ENCODE results near the gene FAM200B. TPM values are rescaled to one million over a fixed set of nuclear protein-coding genes. Genes with fewer than 3 reads are reported as not detected.
A peak's percentile ranks its signal among the peaks of the same experiment; 100 is the strongest.

The FAM200B gene
- total RNA-seq, 1 experiment from 2014 or later: 29.0 TPM

DNA sequence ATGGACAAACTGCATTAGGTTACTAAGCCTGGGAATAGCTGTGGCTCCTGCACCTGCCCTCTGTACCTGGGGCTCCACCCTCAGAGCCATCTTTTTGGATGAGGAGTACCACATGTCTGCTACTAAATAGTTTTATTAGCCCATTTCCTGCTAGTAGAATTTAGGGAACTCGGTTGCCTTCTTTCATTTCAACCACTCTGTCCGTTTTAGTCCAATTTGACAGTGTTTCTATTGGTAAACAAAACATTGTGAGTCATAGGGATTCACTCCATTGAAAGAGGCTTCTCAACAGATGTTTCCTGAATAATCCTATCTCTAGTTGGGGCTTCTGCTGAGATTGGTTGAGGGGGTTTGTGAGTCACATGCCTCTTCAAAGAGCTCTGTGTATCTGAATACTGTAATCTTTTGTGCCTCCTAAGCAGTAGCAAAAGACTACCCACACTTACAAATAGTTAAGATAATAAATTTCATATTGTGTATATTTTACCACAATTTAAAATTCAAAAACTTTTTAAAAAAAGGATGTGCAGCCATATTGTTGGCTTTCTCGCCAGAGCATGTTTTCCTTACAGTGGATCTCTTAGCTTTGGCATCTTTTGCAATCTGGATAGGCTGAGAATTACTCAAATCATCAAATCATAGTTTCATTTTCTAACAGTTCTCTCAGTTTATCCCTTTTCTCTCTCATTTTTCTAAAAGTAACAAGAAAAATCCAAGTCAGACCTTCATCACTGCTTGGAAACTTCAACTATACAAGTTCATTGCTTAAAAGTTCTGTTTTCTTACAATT, 9.9 kb downstream of the FAM200B start:
- CTCF ChIA-PET: no interaction called here
- Histone ChIP-seq H3K4me3 (ENCODE audit: low read depth, low read length, poor library complexity, severe bottlenecking) (no peak overlapping the region), H3K27ac (ENCODE audit: low read depth, low read length, poor library complexity, severe bottlenecking) (peak overlapping the region; percentile 64), H3K4me1 (ENCODE audit: insufficient read depth, low read length, poor library complexity, severe bottlenecking) (peaks cover 34% of the 10 kb centered on the region), H3K27me3 (replicated peaks; ENCODE audit: insufficient read depth, low read depth, low read length, poor library complexity) (no peaks in the 10 kb centered on the region), H3K36me3 (ENCODE audit: insufficient read depth, low read length, poor library complexity, severe bottlenecking) (peaks cover 12% of the 10 kb centered on the region), H3K9me3 (ENCODE audit: low read depth, low read length, poor library complexity, severe bottlenecking) (peaks cover 5% of the 10 kb centered on the region)
- TF ChIP-seq, protein P1, sequence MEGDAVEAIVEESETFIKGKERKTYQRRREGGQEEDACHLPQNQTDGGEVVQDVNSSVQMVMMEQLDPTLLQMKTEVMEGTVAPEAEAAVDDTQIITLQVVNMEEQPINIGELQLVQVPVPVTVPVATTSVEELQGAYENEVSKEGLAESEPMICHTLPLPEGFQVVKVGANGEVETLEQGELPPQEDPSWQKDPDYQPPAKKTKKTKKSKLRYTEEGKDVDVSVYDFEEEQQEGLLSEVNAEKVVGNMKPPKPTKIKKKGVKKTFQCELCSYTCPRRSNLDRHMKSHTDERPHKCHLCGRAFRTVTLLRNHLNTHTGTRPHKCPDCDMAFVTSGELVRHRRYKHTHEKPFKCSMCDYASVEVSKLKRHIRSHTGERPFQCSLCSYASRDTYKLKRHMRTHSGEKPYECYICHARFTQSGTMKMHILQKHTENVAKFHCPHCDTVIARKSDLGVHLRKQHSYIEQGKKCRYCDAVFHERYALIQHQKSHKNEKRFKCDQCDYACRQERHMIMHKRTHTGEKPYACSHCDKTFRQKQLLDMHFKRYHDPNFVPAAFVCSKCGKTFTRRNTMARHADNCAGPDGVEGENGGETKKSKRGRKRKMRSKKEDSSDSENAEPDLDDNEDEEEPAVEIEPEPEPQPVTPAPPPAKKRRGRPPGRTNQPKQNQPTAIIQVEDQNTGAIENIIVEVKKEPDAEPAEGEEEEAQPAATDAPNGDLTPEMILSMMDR (conservative IDR thresholded peaks at IDR 0.05; ENCODE audit: low read depth, low read length): no peak
- TF ChIP-seq EZH2 (IDR thresholded peaks at IDR 0.05; ENCODE audit: borderline replicate concordance, low read depth, low read length, poor library complexity, severe bottlenecking): no peak
- TSS peak; percentile 13 for BruUV-seq (replicated peaks)
- intact Hi-C loops (cut with micrococcal nuclease; ENCODE audit: unreplicated experiment): no loop called here
- POLR2A ChIA-PET (ENCODE audit: low non-redundant PET): no interaction called here
- DNase-seq (ENCODE audit: low spot score): peak; percentile 86

DNA sequence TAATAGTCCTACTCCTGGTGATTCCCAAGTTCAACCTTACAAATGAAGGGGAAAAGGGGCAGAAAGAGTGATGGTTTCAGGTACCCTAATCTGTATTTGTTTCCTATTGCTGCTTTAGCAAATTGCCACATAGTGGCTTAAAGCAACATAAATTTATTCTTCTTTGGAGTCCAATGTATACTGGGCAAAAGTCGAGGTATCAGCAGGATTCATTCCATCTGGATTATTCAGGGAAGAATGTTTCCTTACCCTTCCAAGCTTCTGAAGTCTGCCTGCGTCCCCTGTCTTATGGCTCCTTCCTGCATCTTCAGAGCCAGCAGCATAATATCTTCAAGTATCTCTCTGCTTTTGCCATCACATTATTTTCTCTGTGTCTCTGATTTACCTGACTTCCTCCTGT, 11.0 kb downstream of the FAM200B start:
- H3K4me3 ChIP-seq (ENCODE audit: low read depth, low read length, poor library complexity, severe bottlenecking): no peak overlapping the region
- BruUV-seq (replicated peaks): no TSS peak
- CTCF ChIA-PET: no interaction called here

DNA sequence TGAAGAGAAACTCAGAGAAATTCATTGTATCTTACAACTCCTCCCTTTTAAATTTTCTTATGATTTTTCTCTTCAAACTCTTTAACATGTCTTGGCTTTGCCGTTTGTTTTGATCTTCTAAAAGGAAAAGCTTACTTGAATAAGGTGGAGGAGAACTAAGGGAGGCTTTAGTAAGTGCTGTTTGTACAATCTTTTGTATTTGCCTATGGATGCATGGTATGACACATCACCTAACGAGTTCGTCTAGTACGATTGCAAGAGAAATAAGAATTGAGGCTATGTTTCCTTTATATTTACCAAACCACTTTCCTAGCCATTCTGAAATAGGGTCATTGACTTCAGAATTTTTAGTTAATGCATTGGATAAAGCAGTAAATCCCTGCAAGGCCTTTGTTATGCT, 12.8 kb downstream of the FAM200B start:
- no TSS peak for BruUV-seq (replicated peaks)
- TF ChIP-seq, protein P1 (conservative IDR thresholded peaks at IDR 0.05; ENCODE audit: low read depth, low read length): no peak
- no peak for TF ChIP-seq EZH2 (IDR thresholded peaks at IDR 0.05; ENCODE audit: borderline replicate concordance, low read depth, low read length, poor library complexity, severe bottlenecking)
- CTCF ChIA-PET: no interaction called here
- H3K36me3 ChIP-seq (ENCODE audit: insufficient read depth, low read length, poor library complexity, severe bottlenecking): no peaks in the 10 kb centered on the region
- no peak overlapping the region for H3K27ac ChIP-seq (ENCODE audit: low read depth, low read length, poor library complexity, severe bottlenecking)
- no peak for DNase-seq (ENCODE audit: low spot score)
- no peak overlapping the region for H3K4me3 ChIP-seq (ENCODE audit: low read depth, low read length, poor library complexity, severe bottlenecking)
- intact Hi-C loops (cut with micrococcal nuclease; ENCODE audit: unreplicated experiment): no loop called here
- H3K4me1 ChIP-seq (ENCODE audit: insufficient read depth, low read length, poor library complexity, severe bottlenecking): peaks cover 27% of the 10 kb centered on the region
- no peaks in the 10 kb centered on the region for H3K27me3 ChIP-seq (replicated peaks; ENCODE audit: insufficient read depth, low read depth, low read length, poor library complexity)
- POLR2A ChIA-PET (ENCODE audit: low non-redundant PET): no interaction called here
- peaks cover 5% of the 10 kb centered on the region for H3K9me3 ChIP-seq (ENCODE audit: low read depth, low read length, poor library complexity, severe bottlenecking)

More for the DNA sequence above, 11.0 kb downstream of the FAM200B start:
- DNase-seq (ENCODE audit: low spot score): no peak
- Histone ChIP-seq H3K9me3 (ENCODE audit: low read depth, low read length, poor library complexity, severe bottlenecking) (peaks cover 5% of the 10 kb centered on the region), H3K4me1 (ENCODE audit: insufficient read depth, low read length, poor library complexity, severe bottlenecking) (peaks cover 33% of the 10 kb centered on the region), H3K27me3 (replicated peaks; ENCODE audit: insufficient read depth, low read depth, low read length, poor library complexity) (no peaks in the 10 kb centered on the region), H3K36me3 (ENCODE audit: insufficient read depth, low read length, poor library complexity, severe bottlenecking) (peaks cover 1% of the 10 kb centered on the region), H3K27ac (ENCODE audit: low read depth, low read length, poor library complexity, severe bottlenecking) (no peak overlapping the region)
- TF ChIP-seq, protein P1 (conservative IDR thresholded peaks at IDR 0.05; ENCODE audit: low read depth, low read length): no peak
- TF ChIP-seq EZH2 (IDR thresholded peaks at IDR 0.05; ENCODE audit: borderline replicate concordance, low read depth, low read length, poor library complexity, severe bottlenecking): no peak
- POLR2A ChIA-PET (ENCODE audit: low non-redundant PET): no interaction called here
- intact Hi-C loops (cut with micrococcal nuclease; ENCODE audit: unreplicated experiment): no loop called here
